GM03348 (cell line): ENCODE measurements around the gene ALK.

Experiments
- DNase-seq: peaks from one replicate; pipeline ENCODE4 v3.0.0; 2012; ENCODE audit warnings: low spot score

ALK gene

GRCh38 chr2:29448096-29448688, 473.2 kb downstream of the ALK start:
- DNase-seq = no peak

DNA sequence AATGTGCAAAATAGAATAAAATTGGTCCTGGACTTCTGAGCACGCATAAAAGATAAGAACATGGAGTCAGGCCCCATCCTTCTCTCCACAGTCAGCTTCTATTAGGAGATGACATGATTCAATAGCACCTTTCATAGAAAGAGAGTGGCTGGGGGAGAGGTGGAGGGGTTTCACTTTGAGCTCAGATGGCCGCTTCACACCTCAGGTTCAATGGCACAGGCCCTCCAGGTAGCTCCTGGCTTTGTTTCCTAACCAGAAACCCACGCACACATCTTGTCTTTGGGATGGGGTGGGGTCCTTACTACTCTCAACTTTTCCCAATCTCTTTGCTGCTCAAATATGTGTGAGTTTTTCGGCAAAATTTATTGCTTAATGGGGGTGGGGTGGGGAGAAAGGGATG, 473.9 kb downstream of the ALK start:
- no peak for DNase-seq

- peak; percentile 28 for DNase-seq
These were observed 474.5 kb downstream of the ALK start for GRCh38 chr2:29446847-29447246.

DNA sequence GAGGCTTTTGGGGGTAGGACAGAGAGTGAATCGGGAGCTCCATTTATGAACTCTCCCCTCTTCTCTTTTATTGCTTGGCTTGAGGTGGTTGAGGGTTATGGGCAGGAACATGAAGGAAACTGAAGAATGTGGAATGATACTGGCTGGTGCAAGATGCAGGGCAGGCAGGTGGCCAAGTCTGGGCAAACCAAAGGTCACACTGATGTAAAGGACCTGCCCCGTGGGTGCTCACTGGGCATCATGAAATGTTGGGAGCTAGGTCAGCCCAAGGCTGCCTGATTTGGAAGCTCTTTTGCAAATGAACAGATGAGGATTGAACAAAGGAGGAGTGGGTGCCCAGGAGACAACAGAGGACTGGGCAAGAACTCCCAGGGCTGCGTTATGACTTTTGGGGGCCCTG, 477.2 kb downstream of the ALK start:
- no peak for DNase-seq

- DNase-seq = no peak
These were observed 477.8 kb downstream of the ALK start for GRCh38 chr2:29443627-29444026.

DNA sequence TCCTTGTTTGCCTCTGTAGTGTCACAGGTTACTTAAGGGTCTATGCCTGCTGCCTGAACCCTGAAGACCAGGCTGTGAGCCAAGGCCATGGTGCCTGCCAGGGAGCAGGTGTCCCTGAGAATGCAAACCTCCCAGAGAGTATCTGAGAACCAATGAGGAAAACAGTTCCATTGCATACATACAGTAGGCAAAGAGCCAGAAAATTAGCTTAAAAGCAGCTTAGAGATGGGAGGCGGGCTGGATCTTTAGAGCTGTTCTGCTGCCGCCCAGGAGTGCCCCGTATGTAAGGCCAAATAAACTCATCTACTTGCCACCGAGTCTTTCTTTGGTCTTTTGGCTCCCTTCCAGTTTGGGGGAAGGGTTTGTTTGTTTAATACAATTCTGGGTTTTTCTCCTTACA, 478.2 kb downstream of the ALK start:
- no peak for DNase-seq

DNA sequence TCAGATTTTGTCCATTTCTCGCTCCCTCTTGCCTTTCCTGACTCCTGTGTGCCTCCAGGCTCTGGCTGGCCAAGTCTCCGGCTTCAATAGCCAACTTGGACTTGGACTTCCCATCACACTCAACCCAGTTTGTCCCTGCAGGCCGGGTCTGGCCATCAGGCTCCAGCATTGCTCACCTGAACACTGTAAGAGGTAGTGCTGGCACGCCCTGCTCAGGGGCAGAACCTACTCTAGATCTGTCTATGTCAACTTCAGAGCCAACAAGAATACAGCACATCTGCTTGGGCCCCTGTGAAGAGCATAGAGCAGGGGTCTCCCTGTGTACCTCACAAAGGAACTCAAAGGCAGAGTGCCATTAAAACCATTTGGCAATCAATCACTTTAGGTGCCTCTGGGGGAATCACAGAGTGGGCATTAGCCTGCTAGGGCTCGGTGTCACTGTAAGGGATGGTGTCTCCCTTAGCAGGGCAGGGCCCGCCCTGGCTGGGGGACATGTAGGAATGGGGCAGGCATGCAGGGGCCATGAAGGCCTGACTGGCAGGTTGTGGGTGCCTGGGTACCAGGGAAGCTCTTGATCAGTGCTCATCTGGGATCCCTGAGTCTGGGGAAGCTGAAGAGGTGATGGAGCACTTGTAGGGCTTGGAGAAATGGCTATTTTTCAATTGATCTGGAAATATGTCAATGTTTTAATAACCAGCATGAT, 480.3 kb downstream of the ALK start:
- DNase-seq = no peak

- no peak for DNase-seq
These were observed 487.5 kb downstream of the ALK start for GRCh38 chr2:29433920-29434319.

GRCh38 chr2:29433128-29433527, 488.3 kb downstream of the ALK start:
- DNase-seq = no peak

DNA sequence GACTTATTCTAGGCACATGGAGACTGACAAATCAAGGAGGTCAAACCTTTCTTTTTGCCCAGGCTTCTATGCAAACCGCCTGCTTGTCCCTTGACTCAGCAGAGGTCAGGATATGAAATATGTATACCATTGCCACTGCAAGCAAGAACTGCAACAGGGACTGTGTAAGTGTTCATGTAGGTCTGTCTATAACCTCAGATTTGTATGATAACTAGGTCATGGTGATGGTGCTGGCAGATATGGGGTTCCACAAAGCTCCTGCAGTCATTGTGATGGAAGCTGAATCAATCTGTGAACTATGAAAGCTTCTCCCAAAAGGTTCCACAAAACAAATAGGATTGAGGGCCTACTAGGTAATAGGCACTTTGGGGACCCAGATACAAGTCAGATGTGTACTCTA, 489.9 kb downstream of the ALK start:
- DNase-seq = no peak

GRCh38 chr2:29430382-29431112, 490.8 kb downstream of the ALK start:
- DNase-seq = no peak

- DNase-seq = no peak
These were observed 495.0 kb downstream of the ALK start for GRCh38 chr2:29426354-29426753.

DNA sequence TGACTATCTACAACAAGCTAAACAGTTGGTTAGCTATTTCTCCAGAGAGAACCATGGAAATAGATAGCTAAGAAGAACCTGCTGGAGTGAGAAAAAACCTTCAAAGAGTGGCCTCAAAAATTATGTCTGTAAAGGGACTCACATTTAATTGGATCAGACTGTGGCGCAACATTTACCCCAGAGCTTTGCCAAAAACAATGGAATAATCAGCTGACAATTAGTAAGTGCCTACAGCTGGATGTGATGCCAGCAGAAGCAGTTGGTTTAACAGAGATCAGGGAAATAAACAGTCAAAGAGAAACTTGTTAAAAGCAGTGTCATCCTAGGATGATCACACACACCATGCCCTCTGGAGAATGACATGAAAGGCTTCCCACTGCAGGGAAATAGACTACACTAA, 495.5 kb downstream of the ALK start:
- DNase-seq = no peak

- DNase-seq = no peak
These were observed 498.2 kb downstream of the ALK start for GRCh38 chr2:29423061-29423666.

GRCh38 chr2:29420999-29421782, 500.2 kb downstream of the ALK start:
- DNase-seq = no peak

DNA sequence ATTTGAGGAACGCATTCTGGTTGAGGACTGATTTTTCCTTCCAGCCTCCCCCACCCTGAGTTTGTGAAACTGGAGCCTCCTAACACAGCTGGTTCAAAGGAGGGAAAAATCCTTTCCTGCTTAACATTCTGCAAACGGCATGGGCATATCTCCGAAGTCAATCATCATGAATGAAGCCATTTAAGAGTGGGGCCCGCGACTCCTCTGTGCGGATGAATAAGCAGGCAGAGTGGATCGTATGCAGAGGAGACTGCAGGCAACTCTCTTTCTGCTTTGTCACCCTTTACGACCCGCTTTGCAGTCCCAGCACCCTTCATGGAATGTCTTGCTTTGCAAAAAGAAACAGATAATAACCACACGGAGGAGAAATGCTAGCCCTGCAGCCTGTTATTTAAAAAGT, 500.9 kb downstream of the ALK start:
- DNase-seq = no peak

- no peak for DNase-seq
These were observed 503.8 kb downstream of the ALK start for GRCh38 chr2:29417630-29418029.

DNA sequence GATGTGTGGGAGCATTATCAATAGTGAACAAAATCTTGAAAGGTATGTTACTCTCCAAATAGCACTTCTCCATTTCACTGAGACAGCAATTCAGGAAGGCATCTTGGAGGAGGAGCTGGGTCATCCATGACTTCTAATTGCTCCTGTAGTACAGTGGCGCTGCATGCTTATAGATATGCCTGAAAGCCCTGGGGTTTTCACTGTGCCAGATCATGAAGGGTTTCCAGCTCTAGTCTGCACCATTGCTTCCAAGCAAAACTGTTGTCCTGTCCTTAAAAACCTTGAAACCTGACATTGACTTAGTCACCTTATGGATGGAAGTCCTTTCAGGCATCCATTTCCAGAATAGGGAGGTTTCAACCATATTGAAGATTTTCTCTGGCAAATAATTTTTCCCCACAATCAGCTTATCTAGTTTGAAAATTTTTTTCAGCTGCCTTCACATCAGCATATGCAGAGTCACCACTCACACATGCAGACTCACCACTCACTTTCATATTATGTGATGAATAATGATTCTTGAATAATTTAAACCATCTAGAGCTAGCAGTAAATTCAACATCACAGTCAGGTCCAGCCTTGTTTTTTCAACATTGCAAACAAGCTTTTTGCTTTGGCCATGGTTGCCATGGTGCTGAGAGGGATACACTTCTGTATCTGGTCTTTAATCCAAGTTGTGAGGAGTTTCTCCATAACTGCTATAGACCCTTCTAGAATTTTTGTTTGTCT, 509.0 kb downstream of the ALK start:
- no peak for DNase-seq

- no peak for DNase-seq
These were observed 515.7 kb downstream of the ALK start for GRCh38 chr2:29405707-29406106.

GRCh38 chr2:29405266-29405665, 516.1 kb downstream of the ALK start:
- DNase-seq = no peak

- DNase-seq = no peak
These were observed 519.4 kb downstream of the ALK start for GRCh38 chr2:29401994-29402393.
